Loucy (cell line): ENCODE results near the gene ICAM1.

Source experiments
- H2AFZ ChIP-seq: fragments of 200-600 bp; sonication (generic); 2 replicates; pipeline ENCODE4 v1.6.0; 2016; ENCODE audit warnings: antibody characterized with exemption, mild to moderate bottlenecking, low read length, moderate library complexity
- H3F3A ChIP-seq: fragments of 200-600 bp; 2 replicates; pipeline ENCODE4 v1.6.0; 2016; ENCODE audit warnings: antibody characterized with exemption, low read depth, mild to moderate bottlenecking
- H3K27me3 ChIP-seq: fragments of 200-600 bp; sonication (generic); 2 replicates; pipeline ENCODE4 v1.6.1; 2014; ENCODE audit warnings: low read length, mild to moderate bottlenecking; ENCODE audit not compliant: insufficient read depth, poor library complexity, severe bottlenecking
- H3K36me3 ChIP-seq: fragments of 200-600 bp; sonication (generic); 2 replicates; pipeline ENCODE4 v1.6.1; 2016; ENCODE audit warnings: low read length; ENCODE audit not compliant: insufficient read depth
- H3K4me1 ChIP-seq: fragments of 200-600 bp; sonication (generic); 2 replicates; pipeline ENCODE4 v1.5.1; 2014; ENCODE audit warnings: low read length, mild to moderate bottlenecking; ENCODE audit not compliant: insufficient read depth, poor library complexity, severe bottlenecking
- H3K4me2 ChIP-seq: fragments of 200-600 bp; sonication (generic); 2 replicates; pipeline ENCODE4 v1.6.0; 2014; ENCODE audit warnings: antibody characterized with exemption, low read length, low read depth, mild to moderate bottlenecking; ENCODE audit not compliant: poor library complexity, severe bottlenecking
- H3K4me3 ChIP-seq: fragments of 200-600 bp; sonication (generic); 2 replicates; pipeline ENCODE4 v1.5.1; 2014; ENCODE audit warnings: low read length, mild to moderate bottlenecking, mixed read lengths; ENCODE audit not compliant: poor library complexity, severe bottlenecking
- H3K79me2 ChIP-seq: fragments of 200-600 bp; sonication (generic); 2 replicates; pipeline ENCODE4 v1.6.1; 2014; ENCODE audit warnings: low read length; ENCODE audit not compliant: insufficient read depth
- H3K9ac ChIP-seq: fragments of 200-600 bp; sonication (generic); 2 replicates; pipeline ENCODE4 v1.6.0; 2014; ENCODE audit warnings: mild to moderate bottlenecking, low read depth, low read length, moderate library complexity; ENCODE audit not compliant: poor library complexity, severe bottlenecking
- H3K9me2 ChIP-seq: fragments of 200-600 bp; sonication (generic); replicated peaks from 2 replicates; pipeline ENCODE4 v1.6.1; 2016; ENCODE audit warnings: low read depth, low read length, mixed read lengths
- H3K9me3 ChIP-seq: fragments of 200-600 bp; sonication (generic); 2 replicates; pipeline ENCODE4 v1.6.1; 2014; ENCODE audit warnings: mild to moderate bottlenecking, antibody characterized with exemption, low read length, low read depth; ENCODE audit not compliant: insufficient read depth
- H4K20me1 ChIP-seq: fragments of 200-600 bp; sonication (generic); 2 replicates; pipeline ENCODE4 v1.6.0; 2014; ENCODE audit warnings: antibody characterized with exemption, low read length, mild to moderate bottlenecking; ENCODE audit not compliant: insufficient read depth, poor library complexity, severe bottlenecking
- CTCF ChIP-seq: fragments of 200-600 bp; sonication (generic); conservative IDR thresholded peaks from 2 replicates; pipeline ENCODE4 v1.5.1; 2014; ENCODE audit warnings: mild to moderate bottlenecking, antibody characterized with exemption, low read length
- EZH2phosphoT487 ChIP-seq: fragments of 200-600 bp; IDR thresholded peaks from 2 replicates; pipeline ENCODE4 v1.6.1; 2018; ENCODE audit warnings: antibody characterized with exemption, mild to moderate bottlenecking, moderate library complexity, borderline replicate concordance

ICAM1 gene

GRCh38 chr19:10321417-10321797 is 50.5 kb downstream of the ICAM1 start:
- Histone ChIP-seq H4K20me1 (no peaks in the 10 kb centered on the region), H3K4me1 (no peaks in the 10 kb centered on the region), H3K4me2 (no peak overlapping the region)

GRCh38 chr19:10321874-10322835 is 51.2 kb downstream of the ICAM1 start:
- H3K9ac ChIP-seq: no peak overlapping the region
- no peaks in the 10 kb centered on the region for H3K9me2 ChIP-seq
- H3K27me3 ChIP-seq: no peaks in the 10 kb centered on the region
- peaks cover 3% of the 10 kb centered on the region; the same call in 1 of the 2 replicates for H3K79me2 ChIP-seq
- peaks cover 3% of the 10 kb centered on the region for H4K20me1 ChIP-seq
- H2AFZ ChIP-seq: no peak overlapping the region
- no peaks in the 10 kb centered on the region for H3K4me1 ChIP-seq
- no peaks in the 10 kb centered on the region for H3K9me3 ChIP-seq
- 0 out of 2 replicates have a peak, but pooled peaks cover 2% of the 10 kb centered on the region for H3F3A ChIP-seq
- H3K36me3 ChIP-seq: peaks cover 92% of the 10 kb centered on the region
- H3K4me3 ChIP-seq: no peak overlapping the region
- TF ChIP-seq EZH2phosphoT487 (no peak), CTCF (no peak)
- H3K4me2 ChIP-seq: no peak overlapping the region

More at GRCh38 chr19:10321417-10321797, 50.5 kb downstream of the ICAM1 start:
- H3K9me2 ChIP-seq: no peaks in the 10 kb centered on the region
- peaks cover 89% of the 10 kb centered on the region for H3K36me3 ChIP-seq
- no peak overlapping the region for H3K4me3 ChIP-seq
- no peak for TF ChIP-seq EZH2phosphoT487
- TF ChIP-seq CTCF: no peak
- H3K27me3 ChIP-seq: no peaks in the 10 kb centered on the region
- H2AFZ ChIP-seq: no peak overlapping the region
- peaks cover 6% of the 10 kb centered on the region; the same call in 1 of the 2 replicates for H3F3A ChIP-seq
- no peak overlapping the region for H3K9ac ChIP-seq
- H3K79me2 ChIP-seq: no peaks in the 10 kb centered on the region
- no peaks in the 10 kb centered on the region for H3K9me3 ChIP-seq

GRCh38 chr19:10325732-10326131 is 54.8 kb downstream of the ICAM1 start:
- H3K4me2 ChIP-seq: no peak overlapping the region
- no peaks in the 10 kb centered on the region for H3K27me3 ChIP-seq
- no peak overlapping the region for H2AFZ ChIP-seq
- no peaks in the 10 kb centered on the region for H3K9me2 ChIP-seq
- no peak overlapping the region for H3K9ac ChIP-seq
- no peak overlapping the region for H3K4me3 ChIP-seq
- H3F3A ChIP-seq: no peaks in the 10 kb centered on the region
- H3K4me1 ChIP-seq: peaks cover 5% of the 10 kb centered on the region
- no peaks in the 10 kb centered on the region for H3K9me3 ChIP-seq
- peaks cover 32% of the 10 kb centered on the region for H4K20me1 ChIP-seq
- peaks cover 39% of the 10 kb centered on the region for H3K79me2 ChIP-seq
- peaks cover 94% of the 10 kb centered on the region for H3K36me3 ChIP-seq
- TF ChIP-seq EZH2phosphoT487: no peak
- TF ChIP-seq CTCF: no peak
